SK-N-SH treated with all-trans-retinoic acid at 6 μM for 48 hours (cell line): Measurements from ENCODE around the gene PTPRB.

Experiments
- ATAC-seq: fragments of 200-7000 bp; cut with Tn5 transposase; 3 replicates; pipeline ENCODE4 v1.9.1; 2020; ENCODE audit warnings: mild to moderate bottlenecking, moderate library complexity
- ARNTL ChIP-seq: fragments of 450-650 bp; formaldehyde crosslinking; IDR thresholded peaks from 2 replicates; pipeline ENCODE4 v1.5.0; 2020; ENCODE audit warnings: low read depth, mild to moderate bottlenecking, moderate library complexity, borderline replicate concordance
- BACH2 ChIP-seq: fragments of 250-450 bp; sonication (Bioruptor Pico); IDR thresholded peaks from 2 replicates; pipeline ENCODE4 v1.9.0; 2021; ENCODE audit warnings: mild to moderate bottlenecking, borderline replicate concordance
- CREB5 ChIP-seq: fragments of 250-450 bp; sonication (Bioruptor Pico); IDR thresholded peaks from 2 replicates; pipeline ENCODE4 v1.5.1; 2020; ENCODE audit warnings: low read depth, mild to moderate bottlenecking, moderate library complexity
- CSDC2 ChIP-seq: fragments of 250-450 bp; sonication (Bioruptor Pico); IDR thresholded peaks from 2 replicates; pipeline ENCODE4 v1.5.0; 2020; ENCODE audit warnings: mild to moderate bottlenecking, moderate library complexity
- CSRNP3 ChIP-seq: fragments of 250-450 bp; sonication (Bioruptor Pico); IDR thresholded peaks from 2 replicates; pipeline ENCODE4 v1.5.1; 2021; ENCODE audit warnings: mild to moderate bottlenecking, moderate library complexity
- ESRRG ChIP-seq: fragments of 250-450 bp; sonication (Bioruptor Pico); IDR thresholded peaks from 2 replicates; pipeline ENCODE4 v1.6.1; 2021; ENCODE audit warnings: mild to moderate bottlenecking
- GLIS3 ChIP-seq: fragments of 250-450 bp; sonication (Bioruptor Pico); IDR thresholded peaks from 2 replicates; pipeline ENCODE4 v1.5.0; 2020; ENCODE audit warnings: mild to moderate bottlenecking, moderate library complexity
- ISL1 ChIP-seq: fragments of 250-450 bp; sonication (Bioruptor Pico); IDR thresholded peaks from 2 replicates; pipeline ENCODE4 v2.1.2; 2022; ENCODE audit warnings: mild to moderate bottlenecking, moderate library complexity
- OSR1 ChIP-seq: fragments of 250-450 bp; sonication (Bioruptor Pico); IDR thresholded peaks from 2 replicates; pipeline ENCODE4 v1.8.0; 2022; ENCODE audit warnings: moderate library complexity, mild to moderate bottlenecking, inconsistent platforms
- PATZ1 ChIP-seq: fragments of 250-450 bp; sonication (Bioruptor Pico); IDR thresholded peaks from 2 replicates; pipeline ENCODE4 v1.8.0; 2020; ENCODE audit warnings: mild to moderate bottlenecking, moderate library complexity, borderline replicate concordance
- POU6F1 ChIP-seq: fragments of 250-450 bp; sonication (Bioruptor Pico); IDR thresholded peaks from 2 replicates; pipeline ENCODE4 v1.8.0; 2021; ENCODE audit warnings: low read depth, mild to moderate bottlenecking, moderate library complexity, borderline replicate concordance
- PPARA ChIP-seq: fragments of 250-450 bp; sonication (Bioruptor Pico); IDR thresholded peaks from 2 replicates; pipeline ENCODE4 v1.5.0; 2020; ENCODE audit warnings: mild to moderate bottlenecking, borderline replicate concordance
- RARB ChIP-seq: fragments of 250-450 bp; sonication (Bioruptor Pico); IDR thresholded peaks from 2 replicates; pipeline ENCODE4 v1.8.0; 2021; ENCODE audit warnings: mild to moderate bottlenecking, moderate library complexity
- SNAI2 ChIP-seq: fragments of 250-450 bp; sonication (Bioruptor Pico); IDR thresholded peaks from 2 replicates; pipeline ENCODE4 v1.5.0; 2020; ENCODE audit warnings: mild to moderate bottlenecking, moderate library complexity
- TOX ChIP-seq: fragments of 250-450 bp; sonication (Bioruptor Pico); IDR thresholded peaks from 2 replicates; pipeline ENCODE4 v1.8.0; 2021; ENCODE audit warnings: mild to moderate bottlenecking, moderate library complexity, borderline replicate concordance
- TSHZ2 ChIP-seq: fragments of 250-450 bp; sonication (Bioruptor Pico); IDR thresholded peaks from 2 replicates; pipeline ENCODE4 v1.5.0; 2020; ENCODE audit warnings: mild to moderate bottlenecking, moderate library complexity
- ZC3H10 ChIP-seq: fragments of 250-450 bp; sonication (Bioruptor Pico); IDR thresholded peaks from 2 replicates; pipeline ENCODE4 v1.5.1; 2021; ENCODE audit warnings: mild to moderate bottlenecking, moderate library complexity
- ZFP3 ChIP-seq: fragments of 250-450 bp; sonication (Bioruptor Pico); IDR thresholded peaks from 2 replicates; pipeline ENCODE4 v1.5.0; 2020; ENCODE audit warnings: mild to moderate bottlenecking, moderate library complexity
- ZFP30 ChIP-seq: fragments of 450-650 bp; formaldehyde crosslinking; IDR thresholded peaks from 2 replicates; pipeline ENCODE4 v1.5.0; 2022; ENCODE audit warnings: mild to moderate bottlenecking, moderate library complexity
- ZNF565 ChIP-seq: fragments of 450-650 bp; formaldehyde crosslinking; conservative IDR thresholded peaks from 2 replicates; pipeline ENCODE4 v1.5.0; 2020; ENCODE audit warnings: low read depth, mild to moderate bottlenecking, moderate library complexity
- ZNF8 ChIP-seq: fragments of 450-650 bp; formaldehyde crosslinking; IDR thresholded peaks from 2 replicates; pipeline ENCODE4 v1.5.0; 2020; ENCODE audit warnings: mild to moderate bottlenecking, moderate library complexity

Gene PTPRB

GRCh38 chr12:70520847-70521246, 116.4 kb downstream of the PTPRB start:
- no peak for TF ChIP-seq ZNF565 (CRISPR knock-in tag)
- TF ChIP-seq CREB5 (CRISPR knock-in tag), result no peak
- ATAC-seq, result no peak

- no peak for ATAC-seq
- no peak for TF ChIP-seq CREB5 (CRISPR knock-in tag)
- TF ChIP-seq SNAI2 (CRISPR knock-in tag), result no peak
- no peak for TF ChIP-seq OSR1
- TF ChIP-seq BACH2 (CRISPR knock-in tag), result no peak
- TF ChIP-seq GLIS3 (CRISPR knock-in tag), result no peak
- TF ChIP-seq RARB, result no peak
- no peak for TF ChIP-seq PPARA (CRISPR knock-in tag)
- no peak for TF ChIP-seq ESRRG (CRISPR knock-in tag)
- no peak for TF ChIP-seq ZFP30
- no peak for TF ChIP-seq ZFP3 (CRISPR knock-in tag)
- TF ChIP-seq ZNF8, result no peak
- TF ChIP-seq ISL1 (CRISPR knock-in tag), result no peak
- no peak for TF ChIP-seq ARNTL
- TF ChIP-seq ZC3H10 (CRISPR knock-in tag), result no peak
- no peak for TF ChIP-seq CSRNP3 (CRISPR knock-in tag)
- TF ChIP-seq TOX (CRISPR knock-in tag), result no peak
- TF ChIP-seq POU6F1 (CRISPR knock-in tag), result no peak
- no peak for TF ChIP-seq PATZ1 (CRISPR knock-in tag)
- no peak for TF ChIP-seq TSHZ2 (CRISPR knock-in tag)
- no peak for TF ChIP-seq CSDC2 (CRISPR knock-in tag)
These were observed 123.8 kb downstream of the PTPRB start for GRCh38 chr12:70513426-70513825.

GRCh38 chr12:70508178-70508577, 129.1 kb downstream of the PTPRB start:
- no peak for ATAC-seq
- TF ChIP-seq ISL1 (CRISPR knock-in tag), result no peak
- TF ChIP-seq, all 23 proteins: peak for 0
